ENCODE measurements around the gene SLC4A3.
A peak's percentile ranks its signal among the peaks of the same experiment; 100 is the strongest.

The SLC4A3 gene, protein sequence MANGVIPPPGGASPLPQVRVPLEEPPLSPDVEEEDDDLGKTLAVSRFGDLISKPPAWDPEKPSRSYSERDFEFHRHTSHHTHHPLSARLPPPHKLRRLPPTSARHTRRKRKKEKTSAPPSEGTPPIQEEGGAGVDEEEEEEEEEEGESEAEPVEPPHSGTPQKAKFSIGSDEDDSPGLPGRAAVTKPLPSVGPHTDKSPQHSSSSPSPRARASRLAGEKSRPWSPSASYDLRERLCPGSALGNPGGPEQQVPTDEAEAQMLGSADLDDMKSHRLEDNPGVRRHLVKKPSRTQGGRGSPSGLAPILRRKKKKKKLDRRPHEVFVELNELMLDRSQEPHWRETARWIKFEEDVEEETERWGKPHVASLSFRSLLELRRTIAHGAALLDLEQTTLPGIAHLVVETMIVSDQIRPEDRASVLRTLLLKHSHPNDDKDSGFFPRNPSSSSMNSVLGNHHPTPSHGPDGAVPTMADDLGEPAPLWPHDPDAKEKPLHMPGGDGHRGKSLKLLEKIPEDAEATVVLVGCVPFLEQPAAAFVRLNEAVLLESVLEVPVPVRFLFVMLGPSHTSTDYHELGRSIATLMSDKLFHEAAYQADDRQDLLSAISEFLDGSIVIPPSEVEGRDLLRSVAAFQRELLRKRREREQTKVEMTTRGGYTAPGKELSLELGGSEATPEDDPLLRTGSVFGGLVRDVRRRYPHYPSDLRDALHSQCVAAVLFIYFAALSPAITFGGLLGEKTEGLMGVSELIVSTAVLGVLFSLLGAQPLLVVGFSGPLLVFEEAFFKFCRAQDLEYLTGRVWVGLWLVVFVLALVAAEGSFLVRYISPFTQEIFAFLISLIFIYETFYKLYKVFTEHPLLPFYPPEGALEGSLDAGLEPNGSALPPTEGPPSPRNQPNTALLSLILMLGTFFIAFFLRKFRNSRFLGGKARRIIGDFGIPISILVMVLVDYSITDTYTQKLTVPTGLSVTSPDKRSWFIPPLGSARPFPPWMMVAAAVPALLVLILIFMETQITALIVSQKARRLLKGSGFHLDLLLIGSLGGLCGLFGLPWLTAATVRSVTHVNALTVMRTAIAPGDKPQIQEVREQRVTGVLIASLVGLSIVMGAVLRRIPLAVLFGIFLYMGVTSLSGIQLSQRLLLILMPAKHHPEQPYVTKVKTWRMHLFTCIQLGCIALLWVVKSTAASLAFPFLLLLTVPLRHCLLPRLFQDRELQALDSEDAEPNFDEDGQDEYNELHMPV

DNA sequence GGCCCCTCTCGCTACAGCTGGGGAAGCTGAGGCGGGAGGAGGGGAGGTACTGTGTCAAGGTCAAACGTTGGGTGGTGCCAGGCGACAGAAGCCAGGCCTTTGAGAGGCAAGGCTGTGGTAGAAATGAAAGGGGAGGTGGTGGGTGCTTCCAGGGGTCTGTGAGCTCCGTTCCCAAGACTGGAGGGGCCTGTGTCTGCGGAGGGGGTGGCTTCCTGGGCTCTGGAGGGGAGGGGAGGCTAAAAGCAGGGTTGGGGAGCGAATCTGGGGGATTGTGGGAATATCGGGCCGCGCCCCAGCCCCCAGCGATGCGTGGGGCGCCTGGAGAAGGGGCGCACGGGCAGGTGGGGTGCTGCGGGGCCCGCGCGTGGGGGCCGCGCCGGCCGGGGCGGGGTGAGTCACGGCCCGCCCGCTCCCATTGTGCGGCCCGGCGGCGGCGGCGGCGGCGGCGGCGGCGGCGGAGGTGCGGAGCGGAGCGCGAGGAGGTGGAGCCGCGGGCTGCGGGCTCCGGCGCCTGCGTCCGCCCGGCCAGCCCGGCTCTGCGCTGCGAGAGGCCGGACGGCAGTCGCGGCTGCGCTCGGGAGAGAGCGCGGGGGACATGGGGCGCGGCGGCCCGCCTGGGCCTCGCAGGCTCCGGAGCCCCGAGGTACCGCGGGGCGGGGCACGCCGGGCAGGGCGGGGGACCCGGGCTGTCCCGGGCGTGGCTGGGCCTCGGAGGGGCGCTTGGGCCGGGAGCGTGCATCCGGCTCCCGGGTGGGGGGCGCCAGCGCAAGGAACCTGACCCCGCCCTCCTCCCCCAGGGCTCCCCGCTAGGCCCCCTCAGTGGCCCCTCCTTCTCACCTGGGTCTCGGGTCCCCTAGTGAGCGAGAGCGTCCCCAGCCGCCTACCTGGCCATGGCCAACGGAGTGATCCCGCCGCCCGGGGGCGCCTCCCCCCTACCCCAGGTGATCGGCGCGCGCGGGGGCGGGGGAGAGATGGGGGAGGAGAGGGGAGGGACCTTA lies at the start of gene SLC4A3:
TSS of gene SLC4A3 (plus strand) at position 528 of the 998 bp plus-strand sequence. CDS start at position 891, 363 bp downstream.
- no peak for DNase-seq

DNA sequence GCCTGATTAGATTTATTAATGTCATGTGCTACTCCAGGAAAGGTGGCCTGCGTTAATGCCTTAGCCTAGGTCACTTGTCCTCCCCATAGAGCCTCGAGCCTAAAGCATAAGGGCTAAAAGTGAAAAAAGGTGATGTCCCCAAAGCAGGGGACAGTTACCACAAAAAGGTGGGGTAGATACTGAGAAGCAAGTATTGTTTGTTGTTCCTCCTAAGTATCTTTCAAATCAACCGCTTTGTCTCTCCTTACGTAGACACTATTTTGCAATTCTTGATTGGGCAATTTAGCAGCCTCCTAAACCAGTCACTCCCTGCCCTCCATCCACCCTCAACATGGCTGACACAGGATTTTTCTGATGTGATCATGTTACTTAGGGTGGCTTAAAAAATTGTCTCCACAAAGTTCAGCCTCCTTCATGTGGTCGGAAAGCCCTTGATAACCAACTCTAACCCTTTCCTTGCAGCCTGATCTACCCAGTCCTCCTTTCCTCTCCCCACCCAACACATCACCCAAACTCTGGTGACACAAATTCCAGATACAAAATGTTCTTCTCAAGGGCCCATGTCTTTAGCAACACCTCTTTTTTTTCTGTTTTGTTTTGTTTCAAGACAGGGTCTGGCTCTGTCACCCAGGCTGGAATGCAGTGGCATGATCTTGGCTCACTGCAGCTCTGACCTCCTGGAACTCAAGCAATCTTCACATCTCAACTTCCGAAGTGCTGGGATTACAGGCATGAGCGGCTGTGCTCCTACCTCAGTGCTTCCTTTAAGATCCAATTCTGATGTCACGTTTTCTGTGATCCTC lies 48.4 kb upstream of the SLC4A3 start:
- DNase-seq, result peak; percentile 84

DNA sequence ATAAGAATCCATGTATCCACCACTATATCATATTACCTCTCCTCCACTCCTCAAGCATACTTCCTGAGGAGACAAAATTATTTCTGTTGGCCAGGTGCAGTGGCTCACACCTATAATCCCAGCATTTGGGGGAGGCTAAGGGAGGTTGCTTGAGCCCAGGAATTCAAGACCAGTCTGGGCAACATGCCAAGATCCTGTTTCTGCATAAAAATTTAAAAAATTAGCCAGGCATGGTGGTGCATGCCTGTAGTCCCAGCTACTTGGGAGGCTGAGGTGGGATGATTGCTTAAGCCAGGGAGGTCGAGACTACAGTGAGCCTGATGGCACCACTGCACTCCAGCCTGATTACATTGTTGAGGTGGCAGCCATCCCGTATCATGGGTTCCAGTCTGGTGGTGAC lies 46.1 kb upstream of the SLC4A3 start:
- DNase-seq, result no peak

DNA sequence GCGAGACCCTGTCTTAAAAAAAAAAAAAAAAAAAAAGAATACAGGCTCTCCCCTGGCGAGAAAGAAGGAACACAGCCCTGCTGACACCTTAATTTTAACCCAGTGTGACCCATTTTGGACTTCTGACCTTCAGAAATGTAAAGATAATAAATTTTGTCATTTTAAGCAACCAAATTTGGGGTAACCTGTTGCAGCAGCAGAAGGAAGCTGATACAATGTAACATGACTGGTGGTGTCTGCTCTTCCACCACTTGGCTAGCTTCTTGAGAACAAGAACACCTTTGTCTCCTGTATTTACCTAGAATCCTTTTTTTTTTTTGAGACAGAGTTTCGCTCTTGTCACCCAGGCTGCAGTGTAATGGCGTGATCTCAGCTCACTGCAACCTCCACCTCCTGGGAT lies 36.3 kb upstream of the SLC4A3 start:
- no peak for DNase-seq

DNA sequence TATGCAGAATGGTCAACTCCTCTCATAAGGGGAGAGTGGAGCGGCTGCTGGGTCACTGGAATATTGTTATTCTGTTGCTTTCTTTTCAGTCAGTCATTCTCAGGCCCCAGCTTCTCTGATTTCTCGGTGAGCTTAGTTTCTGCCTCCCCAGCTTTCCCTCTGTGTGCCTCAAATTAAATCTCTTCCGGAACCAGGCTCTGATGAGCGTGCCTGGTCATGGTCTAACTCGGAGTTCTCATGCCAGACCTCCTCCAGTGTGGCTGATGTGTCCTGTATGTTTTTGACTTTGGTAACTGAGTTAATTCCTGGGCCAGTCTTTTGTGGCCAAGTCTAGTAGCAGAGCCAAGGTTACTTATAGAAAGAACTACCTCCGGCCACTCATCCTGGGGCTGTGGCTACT lies 34.7 kb upstream of the SLC4A3 start:
- DNase-seq, result no peak

DNA sequence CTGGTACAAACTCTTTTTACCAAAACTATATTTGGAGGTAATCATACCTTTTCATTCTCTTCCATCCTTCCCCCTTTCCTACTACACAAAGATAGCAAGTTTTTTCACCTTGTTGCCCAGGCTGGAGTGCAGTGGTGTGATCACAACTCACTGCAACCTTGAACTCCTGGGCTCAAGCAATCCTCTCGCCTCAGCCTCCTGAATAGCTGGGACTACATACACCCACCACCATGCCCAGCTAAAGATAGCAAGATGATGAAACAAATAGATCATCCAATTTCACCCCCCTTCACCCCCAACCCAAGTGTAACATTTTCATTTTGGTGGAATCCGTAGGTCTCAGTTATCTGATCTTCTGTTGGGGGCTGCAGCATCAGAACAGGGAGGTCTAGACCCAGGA lies 34.3 kb upstream of the SLC4A3 start:
- no peak for DNase-seq

DNA sequence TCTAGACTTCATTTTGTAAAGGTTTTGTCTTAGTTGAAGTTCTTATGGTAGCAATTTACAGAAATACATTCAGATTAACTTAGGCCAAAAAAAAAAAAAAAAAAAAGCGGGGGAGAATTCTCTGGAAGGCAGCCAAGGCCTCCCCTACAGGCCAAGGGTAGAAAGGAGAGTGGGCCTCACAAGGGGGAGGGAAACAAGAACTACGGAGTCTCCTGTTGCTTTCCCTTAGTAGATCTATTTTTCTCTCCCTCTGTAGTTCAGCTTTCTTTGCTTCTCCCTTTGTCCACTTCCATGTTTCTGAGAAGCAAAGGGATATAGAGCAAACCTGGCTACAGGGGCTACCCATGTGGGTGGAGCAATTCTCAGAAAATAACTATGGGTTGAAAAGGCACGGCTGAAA lies 32.2 kb upstream of the SLC4A3 start:
- peak; percentile 13 for DNase-seq

DNA sequence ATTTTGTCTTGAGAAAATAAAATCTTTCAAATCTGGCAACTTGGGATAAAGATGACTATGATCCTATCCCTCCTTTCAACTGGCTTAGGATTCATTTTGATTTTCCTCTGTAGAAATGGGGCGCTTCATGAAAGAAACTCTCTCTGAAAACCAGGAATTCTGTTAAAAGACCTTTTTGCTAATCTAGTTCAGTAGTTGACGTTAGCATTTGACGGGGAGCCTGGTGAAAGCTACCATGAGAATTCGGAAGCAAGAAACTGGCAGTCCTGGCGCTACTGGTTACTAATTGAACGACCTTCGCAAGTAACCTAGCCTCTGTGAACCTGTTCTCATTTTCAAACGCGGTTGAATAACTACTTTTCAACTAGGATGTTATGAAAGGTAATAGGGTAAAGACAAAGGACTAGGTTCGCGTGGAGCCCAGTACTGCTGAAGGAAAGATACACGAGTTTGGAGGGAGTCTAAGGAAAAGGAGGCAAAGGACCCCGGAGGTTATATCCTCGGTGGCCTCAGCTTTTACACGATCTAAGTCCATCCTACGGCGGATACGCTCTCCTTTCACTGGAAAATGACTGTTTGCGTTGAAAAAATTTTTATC lies 30.4 kb upstream of the SLC4A3 start:
- peak; percentile 30 for DNase-seq

DNA sequence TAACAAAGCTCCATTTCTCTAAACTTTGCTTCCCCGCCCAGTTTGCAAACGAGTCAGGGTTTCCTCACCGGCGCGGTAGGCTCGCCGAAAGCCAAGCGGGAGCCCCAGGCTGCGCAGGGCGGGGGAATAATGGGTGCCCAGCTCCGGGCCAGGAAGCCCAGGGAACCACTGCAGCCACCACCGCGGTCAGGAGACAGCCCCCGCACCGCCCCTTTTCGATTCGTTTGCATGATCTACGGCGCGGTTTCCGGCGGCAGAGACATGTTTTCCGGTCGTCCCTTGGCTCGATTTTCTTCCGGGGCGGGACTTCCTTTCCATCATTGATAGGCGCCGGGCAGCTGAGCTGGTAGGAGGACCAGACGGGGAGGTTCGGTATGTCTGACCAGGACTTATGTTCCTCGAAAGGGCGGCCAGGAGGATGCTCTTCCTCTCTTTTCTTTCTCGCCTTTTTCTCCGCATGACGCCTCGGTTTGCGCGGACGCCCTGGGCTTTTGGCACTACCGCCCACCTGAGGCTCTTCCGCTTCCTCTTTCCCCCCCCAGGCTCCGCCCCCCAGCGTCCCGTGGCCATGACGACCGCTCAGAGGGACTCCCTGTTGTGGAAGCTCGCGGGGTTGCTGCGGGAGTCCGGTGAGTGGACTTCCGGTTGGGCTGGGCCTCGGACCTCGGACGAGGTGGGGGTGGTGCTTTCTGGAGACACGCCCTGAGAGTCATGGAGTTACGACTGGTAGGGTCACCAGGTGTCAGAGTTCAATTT lies 29.7 kb upstream of the SLC4A3 start, which contains the start of gene STK11IP:
TSS of gene STK11IP (plus strand) at position 306 of the 756 bp plus-strand sequence. CDS start at position 569, 263 bp downstream.
- DNase-seq, result peak; percentile 96

DNA sequence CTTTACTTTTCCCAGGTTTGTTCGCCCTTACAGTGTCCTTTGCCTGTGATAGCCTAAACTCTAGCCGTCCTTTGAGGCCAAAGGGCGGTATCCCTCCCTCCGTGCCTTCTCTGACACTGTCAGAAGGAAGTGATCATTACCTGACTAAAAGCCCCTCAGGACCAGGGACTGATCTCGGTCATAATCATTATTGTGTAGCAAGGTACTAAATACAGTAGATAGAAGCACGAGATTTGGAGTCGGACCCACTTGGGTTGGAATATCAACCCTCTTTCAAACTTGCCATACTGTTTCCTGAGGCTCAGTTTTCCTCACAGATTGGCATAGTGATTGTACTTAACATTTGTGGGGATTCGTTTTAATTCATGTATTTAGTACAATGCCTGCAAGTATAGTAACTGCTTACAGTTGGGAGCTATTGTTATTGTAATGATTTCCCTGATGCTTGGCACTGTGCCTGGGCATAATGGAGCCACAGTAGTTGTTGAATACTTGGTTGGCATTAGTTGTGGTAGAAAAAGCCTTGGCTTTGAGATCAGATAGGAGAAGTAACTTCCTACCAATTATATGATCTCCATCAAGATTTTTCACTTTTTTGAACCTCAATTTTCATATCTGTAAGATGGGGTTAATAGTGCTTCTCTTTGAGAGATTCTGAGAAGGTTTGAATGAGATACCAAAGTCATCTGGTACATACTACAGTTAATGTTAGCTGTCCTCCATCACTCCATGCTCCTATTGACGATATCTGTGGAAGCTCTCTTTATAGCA lies 28.9 kb upstream of the SLC4A3 start:
- no peak for DNase-seq

DNA sequence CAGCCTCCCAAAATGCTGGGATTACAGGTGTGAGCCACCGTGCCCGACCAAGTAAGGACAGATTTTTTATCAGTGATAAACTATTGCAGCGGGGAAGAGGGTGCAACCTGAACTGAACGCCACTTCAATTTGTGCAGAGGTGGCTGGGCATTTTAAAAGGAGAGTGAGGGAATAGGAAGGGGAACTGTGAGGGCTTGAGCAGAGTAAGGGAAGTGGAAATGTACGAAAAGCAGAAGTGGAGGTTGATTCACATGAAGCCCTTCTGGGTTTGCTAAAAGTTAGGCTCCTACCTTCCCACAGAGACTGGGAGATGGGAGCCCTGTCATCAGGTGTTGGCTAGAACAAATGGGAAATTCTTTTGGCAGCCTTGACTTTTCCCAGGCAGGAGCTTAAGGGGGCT lies 23.7 kb upstream of the SLC4A3 start:
- peak; percentile 86 for DNase-seq

DNA sequence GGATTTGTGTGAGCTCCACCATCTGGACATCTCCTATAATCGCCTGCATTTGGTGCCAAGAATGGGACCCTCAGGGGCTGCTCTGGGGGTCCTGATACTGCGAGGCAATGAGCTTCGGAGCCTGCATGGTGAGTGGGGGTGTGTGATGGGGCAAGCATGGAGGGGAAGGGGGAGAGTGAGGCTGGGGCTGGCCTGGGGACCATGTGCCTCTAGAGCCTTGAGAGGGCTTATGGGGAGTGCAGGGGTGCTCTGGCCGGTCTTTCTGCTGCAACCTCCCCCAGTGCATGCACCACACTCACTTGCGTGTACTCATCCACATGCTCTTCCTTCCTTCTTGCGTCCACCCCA lies 21.8 kb upstream of the SLC4A3 start:
- no peak for DNase-seq

DNA sequence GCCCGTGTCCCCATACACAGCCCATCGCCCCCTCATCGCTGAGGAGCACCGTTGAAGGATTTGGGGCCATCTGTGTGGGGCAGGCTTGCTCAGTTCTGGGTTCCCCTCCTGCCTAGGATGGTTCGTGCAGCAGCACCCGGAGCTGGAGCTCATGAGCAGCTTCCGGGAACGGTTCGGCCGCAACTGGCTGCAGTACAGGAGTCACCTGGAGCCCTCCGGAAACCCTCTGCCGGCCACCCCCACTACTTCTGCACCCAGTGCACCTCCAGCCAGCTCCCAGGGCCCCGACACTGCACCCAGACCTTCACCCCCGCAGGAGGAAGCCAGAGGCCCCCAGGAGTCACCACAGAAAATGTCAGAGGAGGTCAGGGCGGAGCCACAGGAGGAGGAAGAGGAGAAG lies 19.5 kb upstream of the SLC4A3 start:
- no peak for DNase-seq

DNA sequence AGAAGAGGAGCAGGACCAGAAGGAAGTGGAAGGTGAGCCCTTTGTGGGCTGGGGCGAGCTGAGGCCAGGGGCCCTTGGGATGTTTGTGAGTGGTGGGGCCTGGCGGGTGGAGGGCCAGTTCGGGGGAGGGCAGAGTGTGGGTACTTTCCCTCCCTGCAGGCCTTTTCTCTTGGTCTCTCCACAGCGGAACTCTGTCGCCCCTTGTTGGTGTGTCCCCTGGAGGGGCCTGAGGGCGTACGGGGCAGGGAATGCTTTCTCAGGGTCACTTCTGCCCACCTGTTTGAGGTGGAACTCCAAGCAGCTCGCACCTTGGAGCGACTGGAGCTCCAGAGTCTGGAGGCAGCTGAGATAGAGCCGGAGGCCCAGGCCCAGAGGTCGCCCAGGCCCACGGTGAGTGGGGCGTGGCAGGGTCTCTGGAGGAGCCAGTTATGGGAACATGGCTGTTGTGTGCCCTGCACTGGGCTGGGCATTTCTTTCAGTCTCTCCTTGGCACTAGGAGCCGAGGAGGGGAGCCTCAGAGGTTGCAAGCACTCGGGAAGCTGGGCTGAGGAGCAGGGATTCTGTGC lies 18.9 kb upstream of the SLC4A3 start:
- DNase-seq, result no peak

DNA sequence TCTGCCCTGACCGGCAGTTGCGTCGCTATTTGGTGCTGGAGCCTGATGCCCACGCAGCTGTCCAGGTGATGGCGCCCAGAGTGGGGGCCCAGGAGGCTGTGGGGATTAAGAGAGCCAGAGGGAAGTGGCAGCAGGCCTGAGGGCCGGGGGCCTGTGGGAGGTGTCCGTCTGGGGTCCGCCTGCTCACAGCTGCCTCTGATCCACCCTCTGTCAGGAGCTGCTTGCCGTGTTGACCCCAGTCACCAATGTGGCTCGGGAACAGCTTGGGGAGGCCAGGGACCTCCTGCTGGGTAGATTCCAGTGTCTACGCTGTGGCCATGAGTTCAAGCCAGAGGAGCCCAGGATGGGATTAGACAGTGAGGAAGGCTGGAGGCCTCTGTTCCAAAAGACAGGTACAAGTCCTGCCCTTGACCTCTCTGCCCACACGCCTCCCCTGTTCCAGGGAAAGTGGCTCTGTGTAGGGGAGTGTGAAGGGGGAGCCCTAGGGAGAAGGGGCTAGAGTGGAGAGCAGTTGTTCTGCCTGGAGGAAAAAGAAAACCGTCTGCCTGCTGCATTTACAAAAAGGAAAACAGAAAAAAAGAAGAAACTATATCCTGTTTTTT lies 18.2 kb upstream of the SLC4A3 start:
- DNase-seq, result no peak

DNA sequence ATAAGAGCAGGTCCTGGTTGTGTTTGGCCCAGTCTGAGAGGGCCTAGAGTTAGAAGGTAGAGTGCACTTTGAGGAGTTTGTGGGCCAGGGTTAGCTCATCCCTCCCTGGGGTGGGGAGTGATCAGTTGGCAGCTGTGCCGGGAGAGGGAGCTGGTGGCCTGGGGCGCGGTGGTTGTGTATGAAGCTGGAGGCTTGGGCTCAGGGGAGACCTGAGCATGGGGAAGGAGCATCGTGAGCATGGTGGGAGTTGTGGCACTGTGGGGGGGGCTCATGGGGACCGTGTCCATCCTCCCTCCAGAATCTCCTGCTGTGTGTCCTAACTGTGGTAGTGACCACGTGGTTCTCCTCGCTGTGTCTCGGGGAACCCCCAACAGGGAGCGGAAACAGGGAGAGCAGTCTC lies 16.1 kb upstream of the SLC4A3 start:
- no peak for DNase-seq

DNA sequence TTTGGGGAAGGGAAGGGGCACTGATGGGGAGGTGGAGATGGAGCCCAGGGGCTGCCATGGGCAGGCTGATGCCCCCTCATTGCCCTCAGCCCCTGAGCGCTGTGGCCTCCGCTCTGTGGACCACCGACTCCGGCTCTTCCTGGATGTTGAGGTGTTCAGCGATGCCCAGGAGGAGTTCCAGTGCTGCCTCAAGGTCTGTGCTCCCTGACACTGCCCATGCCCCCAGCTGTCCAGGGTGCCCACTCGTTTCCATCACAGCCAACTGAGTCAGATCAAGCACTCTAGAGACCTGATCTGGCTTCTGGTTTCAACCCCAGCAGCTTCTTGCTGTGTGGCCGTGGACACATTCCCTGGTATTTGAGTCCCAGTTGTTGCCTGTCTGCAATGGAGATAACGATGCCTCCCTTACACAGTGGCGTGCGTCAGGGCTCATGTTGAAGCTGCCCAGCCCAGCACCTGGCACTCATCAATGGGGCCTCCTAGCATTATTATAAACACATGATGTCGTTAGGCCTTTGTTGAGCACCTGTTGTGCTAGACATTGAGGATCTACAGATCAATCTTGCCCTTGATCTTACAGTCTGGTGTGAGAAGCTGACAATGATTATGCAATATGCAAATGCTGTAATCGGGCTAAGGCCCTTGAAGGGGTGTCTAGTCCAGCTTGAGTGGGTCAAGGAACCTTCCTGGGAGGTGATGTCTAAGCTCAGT lies 15.4 kb upstream of the SLC4A3 start:
- DNase-seq, result no peak
